Dedifferentiated amniotic fluid mesenchymal stem cell (primary cell): ENCODE measurements around the gene G6PC3.
A peak's percentile ranks its signal among the peaks of the same experiment; 100 is the strongest.

Source experiments
- DNase-seq: peaks from one replicate; pipeline ENCODE4 v3.0.0-alpha.2; 2016; ENCODE audit errors: extremely low spot score

G6PC3 gene

DNA sequence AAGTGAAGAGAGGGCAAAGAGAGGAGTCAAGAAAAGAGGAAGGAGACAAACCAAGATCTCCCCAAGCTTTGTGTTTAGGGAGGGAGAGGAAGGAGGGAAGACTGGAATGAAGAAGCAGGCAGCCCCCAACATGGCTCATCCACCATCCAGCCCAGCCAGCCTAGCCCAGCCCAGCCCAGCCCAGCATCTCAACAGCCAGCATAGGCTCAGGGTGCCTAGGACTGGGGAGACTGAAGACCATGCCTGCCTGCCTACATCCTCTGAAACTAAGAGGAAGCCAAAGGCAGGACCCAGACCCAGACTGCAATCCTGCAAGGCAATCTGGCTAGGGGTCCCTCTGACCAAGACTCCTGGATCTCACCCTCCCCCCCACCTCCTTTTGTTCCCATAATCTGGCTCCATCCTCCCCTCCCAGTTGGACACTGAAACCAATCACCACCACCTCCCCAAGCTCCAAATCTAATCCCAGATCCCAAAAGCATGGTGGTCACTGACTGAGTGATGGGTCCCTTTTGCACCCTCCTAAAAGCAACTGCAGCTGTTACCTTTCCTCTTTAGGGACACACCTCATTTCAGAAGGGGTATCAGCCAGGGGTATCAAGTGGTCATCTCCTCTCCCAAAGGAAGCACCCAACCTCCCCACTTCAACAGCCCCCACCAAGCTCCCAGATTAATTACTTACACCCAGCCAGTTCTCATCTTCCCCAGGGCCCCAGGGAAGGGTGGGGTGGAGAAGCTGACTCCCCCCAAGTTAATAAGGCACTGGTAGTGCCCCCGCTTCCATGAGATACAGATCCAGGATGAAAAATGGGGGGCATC is 51.7 kb downstream of the G6PC3 start:
- DNase-seq, result no peak

DNA sequence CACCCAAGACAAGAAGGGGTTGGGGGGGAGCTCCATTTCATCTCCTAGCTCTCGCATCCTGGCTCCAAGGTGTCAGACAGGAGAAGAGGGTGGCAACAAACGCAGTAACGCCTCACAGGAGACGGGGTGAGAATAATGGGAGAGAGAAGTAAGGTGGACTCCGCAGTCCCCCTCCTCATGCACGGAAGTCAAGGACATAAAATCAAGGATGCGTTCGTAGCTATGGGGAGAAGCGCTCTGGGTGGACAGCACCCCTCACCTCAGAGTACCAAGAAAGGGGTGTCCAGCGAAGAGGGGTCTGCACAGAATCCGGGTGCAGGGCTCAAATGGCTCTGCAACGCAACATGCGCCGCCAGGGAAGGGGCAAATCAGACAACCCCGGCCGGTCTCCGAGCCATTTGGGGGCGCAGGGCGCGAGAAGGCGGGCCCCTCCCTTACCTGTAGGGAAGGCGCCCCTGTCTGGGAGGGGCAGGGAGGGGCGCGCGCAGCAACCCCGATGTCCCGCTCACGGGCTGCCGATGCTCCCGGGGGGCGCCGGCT is 52.4 kb downstream of the G6PC3 start:
- no peak for DNase-seq

DNA sequence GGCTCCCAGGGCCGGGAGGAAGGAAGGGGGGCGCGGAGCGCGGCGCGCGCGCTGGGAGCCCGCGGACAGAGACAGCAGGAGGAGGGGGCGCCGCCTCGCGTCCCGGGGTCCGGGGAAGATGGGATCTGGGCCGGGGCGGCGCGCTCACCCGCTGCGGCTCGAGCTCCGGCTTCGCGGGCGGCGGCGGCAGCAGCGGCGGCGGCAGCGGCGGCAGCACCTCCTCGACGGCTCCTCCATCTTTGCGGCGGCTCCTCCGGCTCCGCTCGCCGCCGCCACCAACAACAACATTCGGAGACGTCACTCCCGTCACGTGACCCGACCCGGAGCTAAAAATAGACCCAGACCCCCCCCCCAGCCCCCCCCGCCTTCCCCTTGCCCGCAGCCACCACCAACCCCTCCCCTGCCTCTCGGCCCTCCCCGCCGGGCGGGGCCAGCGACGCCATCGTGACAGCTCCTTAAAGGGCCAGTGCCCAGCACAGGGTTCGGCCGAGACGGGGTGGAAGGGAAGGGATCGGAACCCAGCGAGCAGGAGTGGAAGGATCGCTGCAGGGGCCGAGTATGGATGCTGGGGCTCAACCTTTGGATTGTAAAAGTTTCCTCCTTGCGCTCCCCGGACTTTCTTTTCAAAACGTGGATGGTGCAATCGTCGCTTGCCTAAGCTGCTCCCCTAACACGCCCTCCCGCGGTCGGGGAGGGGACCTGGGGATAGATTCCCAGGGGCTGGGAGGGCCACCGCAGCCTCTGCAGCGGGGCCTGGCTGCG is 53.0 kb downstream of the G6PC3 start, which contains the start of gene HDAC5:
Gene HDAC5, minus strand, starts transcription at position 286 of the 762 bp plus-strand sequence. CDS start 6,126 bp downstream, outside the sequence.
- peak; percentile 87 for DNase-seq

DNA sequence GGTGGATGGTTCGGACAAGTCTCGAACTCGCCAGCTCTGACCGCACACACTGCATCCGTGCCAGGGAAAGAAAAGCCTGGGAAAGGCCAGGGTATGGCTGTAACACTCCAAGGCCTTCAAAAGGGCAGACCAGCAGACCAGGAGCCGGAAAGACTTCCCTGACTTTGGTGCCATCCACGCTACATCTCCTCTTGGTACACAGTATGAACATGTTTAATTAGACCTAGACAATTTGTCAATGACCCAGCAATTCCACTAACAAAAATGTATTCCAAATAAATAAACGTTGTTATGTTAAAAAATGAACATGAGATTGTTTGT is 53.5 kb downstream of the G6PC3 start:
- no peak for DNase-seq
